ENCODE results near the gene LYPD6B. TPM values are rescaled to one million over a fixed set of nuclear protein-coding genes. Genes with fewer than 3 reads are reported as not detected.

The LYPD6B gene
- total RNA-seq, 1 experiment from 2014 or later, result 6.1 TPM

- no peaks in the 10 kb centered on the region for H3K9me3 ChIP-seq (ENCODE audit: control insufficient read depth in 1 of 2, insufficient read depth in 1 of 2, low read depth in 1 of 2, low read length in 2 of 2)
- CTCF ChIA-PET, result no interaction called here
- H3K36me3 ChIP-seq (ENCODE audit: control insufficient read depth in 1 of 2, insufficient read depth in 2 of 2, low read length in 2 of 2), result no peaks in the 10 kb centered on the region
- POLR2A ChIA-PET, result no interaction called here
- DNase-seq (ENCODE audit: low read depth, low spot score) (no peak), ATAC-seq (no peak)
- TF ChIP-seq ZFX (IDR thresholded peaks at IDR 0.05) (no peak), CBX3 (IDR thresholded peaks at IDR 0.05; ENCODE audit: low read depth) (no peak), EZH2 (IDR thresholded peaks at IDR 0.05) (no peak), ELF1 (IDR thresholded peaks at IDR 0.05; ENCODE audit: borderline replicate concordance, low read depth) (no peak), RAD21 (IDR thresholded peaks at IDR 0.05; ENCODE audit: low read depth) (no peak), SRF (IDR thresholded peaks at IDR 0.05; ENCODE audit: low read depth) (no peak), FOSL1 (IDR thresholded peaks at IDR 0.05; ENCODE audit: low read depth) (no peak), YY1 (IDR thresholded peaks at IDR 0.05; ENCODE audit: extremely low read depth, insufficient replicate concordance, low read depth, low read length) (no peak), REST (IDR thresholded peaks at IDR 0.05; ENCODE audit: low read depth) (no peak), TCF7L2 (IDR thresholded peaks at IDR 0.05; ENCODE audit: borderline replicate concordance, extremely low read depth, insufficient read depth, insufficient read length) (no peak), CTCF (IDR thresholded peaks at IDR 0.05 in 2 of 3, conservative IDR thresholded peaks at IDR 0.05 in 1 of 3; ENCODE audit: borderline replicate concordance in 1 of 3, insufficient read depth in 1 of 3, low read depth in 2 of 3, low read length in 2 of 3) (no peak), POLR2A (IDR thresholded peaks at IDR 0.05; ENCODE audit: borderline replicate concordance, extremely low read depth, insufficient read depth, insufficient read length) (no peak), ZNF274 (IDR thresholded peaks at IDR 0.05; ENCODE audit: low read depth, low read length) (no peak), POLR2AphosphoS5 (IDR thresholded peaks at IDR 0.05; ENCODE audit: low read depth, low read length) (no peak), JUND (IDR thresholded peaks at IDR 0.05) (no peak), SP1 (IDR thresholded peaks at IDR 0.05; ENCODE audit: low read depth) (no peak), CEBPB (IDR thresholded peaks at IDR 0.05; ENCODE audit: low read depth) (no peak), ZBTB33 (IDR thresholded peaks at IDR 0.05; ENCODE audit: extremely low read depth, insufficient replicate concordance, low read length) (no peak), ATF3 (IDR thresholded peaks at IDR 0.05) (no peak)
- no peak overlapping the region for H3K9ac ChIP-seq (ENCODE audit: low read length)
- H3K27me3 ChIP-seq (ENCODE audit: insufficient read depth, low read length), result no peaks in the 10 kb centered on the region
- intact Hi-C loops (cut with micrococcal nuclease), result no loop called here
- RAD21 ChIA-PET (ENCODE audit: low non-redundant PET in 1 of 2, low total read pairs in 2 of 2, uncharacterized antibody in 2 of 2, unreplicated experiment in 2 of 2), result no interaction called here
- no peaks in the 10 kb centered on the region for H3K4me1 ChIP-seq (ENCODE audit: control insufficient read depth in 1 of 2, insufficient read depth in 2 of 2, low read length in 2 of 2)
- H3K9me2 ChIP-seq (ENCODE audit: insufficient read depth), result no peaks in the 10 kb centered on the region
- no peaks in the 10 kb centered on the region for H3K79me2 ChIP-seq (ENCODE audit: insufficient read depth, low read length)
- no peak overlapping the region for H3K27ac ChIP-seq (ENCODE audit: low read depth, low read length)
- H4K20me1 ChIP-seq (ENCODE audit: insufficient read depth), result no peaks in the 10 kb centered on the region
- no peak overlapping the region for H3K4me3 ChIP-seq (replicated peaks in 1 of 2; ENCODE audit: low read depth in 1 of 2, low read length in 2 of 2)
- no peak overlapping the region for H2AFZ ChIP-seq (ENCODE audit: low read depth, low read length, poor library complexity, severe bottlenecking)
- H3K4me2 ChIP-seq (ENCODE audit: low read length), result no peak overlapping the region
- BruUV-seq (replicated peaks), result no TSS peak
These were observed 149.8 kb downstream of the LYPD6B start for GRCh38 chr2:149188291-149188690.
